Activated CD4-positive, alpha-beta T cell treated with anti-CD3 and anti-CD28 coated beads, Interleukin-2, amount 10 ng/mL, durations not matched to agents 7 days and 5 days (primary cell): ENCODE results near the gene HLA-DQA2. TPM values are rescaled to one million over a fixed set of nuclear protein-coding genes. Genes with fewer than 3 reads are reported as not detected.
"Not testable (repeated sequence)": the region's sequence is repeated elsewhere in the genome, so short reads cannot be mapped to it uniquely, and the experiment has no call there.

Experiments
- CTCF ChIA-PET: fragments of 350-600 bp; sonication (Branson Sonifier 250); formaldehyde crosslinking; loops from one replicate; lab custom pipeline; 2021; ENCODE audit warnings: antibody characterized with exemption; lab: Charles Lee
- POLR2A ChIA-PET: fragments of 350-600 bp; sonication (Branson Sonifier 250); formaldehyde crosslinking; loops from one replicate; lab custom pipeline; 2021; ENCODE audit warnings: antibody characterized with exemption; lab: Charles Lee
- DNase-seq: peaks from one replicate; pipeline ENCODE4 v3.0.0-alpha.2; 2020
- H3K27ac Mint-ChIP-seq: one replicate; pipeline ENCODE4 v1.8.0; 2021; ENCODE audit warnings: mild to moderate bottlenecking, moderate library complexity, mixed read lengths
- H3K27me3 Mint-ChIP-seq: one replicate; pipeline ENCODE4 v1.8.0; 2021; ENCODE audit warnings: mixed read lengths
- H3K36me3 Mint-ChIP-seq: one replicate; pipeline ENCODE4 v1.8.0; 2021; ENCODE audit warnings: low read depth, mixed read lengths
- H3K4me1 Mint-ChIP-seq: one replicate; pipeline ENCODE4 v1.8.0; 2021; ENCODE audit warnings: mixed read lengths
- H3K4me3 Mint-ChIP-seq: one replicate; pipeline ENCODE4 v1.8.0; 2021; ENCODE audit warnings: mild to moderate bottlenecking, moderate library complexity, mixed read lengths
- H3K9me3 Mint-ChIP-seq: one replicate; pipeline ENCODE4 v1.8.0; 2021; ENCODE audit warnings: mixed read lengths
- total RNA-seq, 2 experiments: library from RNA; stranded (reverse); gene quantifications; one replicate each; pipeline ENCODE4 v1.2.3, GENCODE V29; 2021

HLA-DQA2 gene
- total RNA-seq, 2 experiments from 2014 or later = 0.27 to 0.62 TPM

DNA sequence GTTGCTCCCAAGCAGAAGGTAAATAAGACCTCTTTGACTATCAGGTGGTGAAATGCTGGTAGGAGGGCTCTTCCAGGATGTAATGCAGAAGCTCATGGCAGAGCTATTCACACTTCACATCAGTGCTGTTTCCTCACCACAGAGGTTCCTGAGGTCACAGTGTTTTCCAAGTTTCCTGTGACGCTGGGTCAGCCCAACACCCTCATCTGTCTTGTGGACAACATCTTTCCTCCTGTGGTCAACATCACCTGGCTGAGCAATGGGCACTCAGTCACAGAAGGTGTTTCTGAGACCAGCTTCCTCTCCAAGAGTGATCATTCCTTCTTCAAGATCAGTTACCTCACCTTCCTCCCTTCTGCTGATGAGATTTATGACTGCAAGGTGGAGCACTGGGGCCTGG, 4.5 kb downstream of the HLA-DQA2 start:
- H3K4me1 Mint-ChIP-seq, CTCF ChIA-PET, DNase-seq, POLR2A ChIA-PET, H3K27ac Mint-ChIP-seq, H3K4me3 Mint-ChIP-seq, H3K36me3 Mint-ChIP-seq, H3K9me3 Mint-ChIP-seq: not testable (repeated sequence)
- H3K27me3 Mint-ChIP-seq = peaks cover 32% of the 10 kb centered on the region

DNA sequence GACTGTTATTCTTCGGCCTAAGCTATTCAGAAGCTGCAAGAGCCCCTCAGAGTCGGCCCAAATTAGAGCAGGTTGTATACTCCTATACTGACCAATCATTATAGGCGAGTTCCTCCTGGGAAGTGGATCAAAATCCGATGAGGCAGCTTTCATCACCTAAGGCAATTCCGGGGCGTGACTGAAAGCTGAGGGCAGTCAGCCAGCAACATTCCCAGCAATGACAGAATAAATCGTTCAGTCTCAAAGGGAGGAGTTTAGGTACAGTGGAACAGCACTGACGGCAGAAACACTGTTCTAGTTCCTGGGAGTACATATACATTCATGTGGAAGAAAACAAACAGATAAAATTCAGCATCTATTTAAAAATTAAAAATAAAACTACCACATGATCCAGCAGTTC, 11.4 kb downstream of the HLA-DQA2 start:
- H3K9me3 Mint-ChIP-seq = no peaks in the 10 kb centered on the region
- POLR2A ChIA-PET = no interaction called here
- CTCF ChIA-PET = no interaction called here
- H3K36me3 Mint-ChIP-seq = no peaks in the 10 kb centered on the region
- no peak overlapping the region for H3K4me3 Mint-ChIP-seq
- H3K4me1 Mint-ChIP-seq = no peaks in the 10 kb centered on the region
- no peak for DNase-seq
- no peak overlapping the region for H3K27ac Mint-ChIP-seq
- peaks cover 48% of the 10 kb centered on the region for H3K27me3 Mint-ChIP-seq

DNA sequence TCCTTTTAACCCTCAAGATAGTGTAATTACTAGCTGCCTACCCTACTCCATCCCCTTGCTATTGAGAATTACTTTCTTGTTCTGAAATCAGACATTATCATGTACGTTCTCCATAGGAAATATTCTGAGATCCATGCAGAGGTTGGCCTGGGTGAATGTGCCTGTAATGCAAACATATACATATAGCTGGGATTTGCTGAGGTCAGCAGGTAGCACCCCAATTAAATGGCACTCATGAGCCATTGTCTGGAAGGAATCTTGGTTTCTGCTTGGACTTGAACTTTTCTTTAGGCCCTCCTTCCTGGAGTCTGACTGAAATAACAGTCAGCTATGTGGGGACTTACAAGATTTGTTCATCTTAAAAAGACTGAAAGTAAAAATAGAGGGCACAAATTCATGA, 18.5 kb downstream of the HLA-DQA2 start:
- CTCF ChIA-PET = no interaction called here
- Mint-ChIP-seq H3K9me3 (no peaks in the 10 kb centered on the region), H3K27me3 (peaks cover 42% of the 10 kb centered on the region), H3K4me1 (peaks cover 2% of the 10 kb centered on the region), H3K27ac (no peak overlapping the region), H3K4me3 (no peak overlapping the region), H3K36me3 (no peaks in the 10 kb centered on the region)
- POLR2A ChIA-PET = no interaction called here
- DNase-seq = no peak

DNA sequence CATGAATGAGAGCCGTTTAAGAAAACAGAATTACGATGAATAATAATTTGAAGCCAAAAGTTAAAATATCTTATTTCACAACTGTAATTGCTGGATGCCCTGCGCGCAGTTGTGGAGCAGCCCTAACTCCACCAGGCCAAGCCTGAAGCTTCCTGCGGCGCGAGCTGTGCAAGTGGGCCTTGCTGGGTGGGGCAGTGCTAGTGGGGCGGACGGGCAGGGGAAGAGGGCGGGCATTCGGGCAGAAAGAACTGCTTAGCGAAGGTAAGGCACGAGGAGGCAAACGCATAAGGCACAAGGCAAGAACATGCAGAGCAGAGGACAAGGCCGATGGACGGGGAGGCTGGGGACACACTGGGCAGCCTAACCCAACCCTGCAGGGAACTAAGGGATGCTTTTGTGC, 19.9 kb downstream of the HLA-DQA2 start:
- DNase-seq = no peak
- no peak overlapping the region for H3K4me3 Mint-ChIP-seq
- H3K9me3 Mint-ChIP-seq = no peaks in the 10 kb centered on the region
- H3K27me3 Mint-ChIP-seq = peaks cover 37% of the 10 kb centered on the region
- ChIA-PET CTCF (no interaction called here), POLR2A (no interaction called here)
- H3K27ac Mint-ChIP-seq = no peak overlapping the region
- H3K36me3 Mint-ChIP-seq = no peaks in the 10 kb centered on the region
- peaks cover 2% of the 10 kb centered on the region for H3K4me1 Mint-ChIP-seq

DNA sequence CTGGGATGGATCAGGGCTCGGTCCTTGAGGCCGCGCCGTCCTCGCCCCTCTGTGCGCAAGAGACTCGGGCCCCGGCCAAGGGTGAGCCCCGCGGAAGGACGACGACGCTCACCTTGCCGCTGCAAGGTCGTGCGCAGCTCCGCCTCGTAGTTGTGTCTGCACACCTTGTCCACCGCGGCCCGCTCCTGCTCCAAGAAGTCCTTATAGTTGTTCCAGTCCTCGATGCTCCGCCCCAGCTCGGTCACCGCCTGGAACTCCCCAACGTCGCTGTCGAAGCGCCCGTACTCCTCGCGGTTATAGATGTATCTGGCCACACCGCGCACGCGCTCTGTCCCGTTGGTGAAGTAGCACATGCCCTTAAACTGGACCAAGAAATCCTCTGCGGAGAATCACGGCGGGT, 20.4 kb downstream of the HLA-DQA2 start:
- DNase-seq = no peak
- peak overlapping the region; percentile 70 for H3K27ac Mint-ChIP-seq
- H3K4me3 Mint-ChIP-seq = no peak overlapping the region
- ChIA-PET CTCF (no interaction called here), POLR2A (no interaction called here)
- H3K36me3 Mint-ChIP-seq = no peaks in the 10 kb centered on the region
- H3K27me3 Mint-ChIP-seq = peaks cover 37% of the 10 kb centered on the region
- H3K9me3 Mint-ChIP-seq = no peaks in the 10 kb centered on the region
- peaks cover 2% of the 10 kb centered on the region for H3K4me1 Mint-ChIP-seq

DNA sequence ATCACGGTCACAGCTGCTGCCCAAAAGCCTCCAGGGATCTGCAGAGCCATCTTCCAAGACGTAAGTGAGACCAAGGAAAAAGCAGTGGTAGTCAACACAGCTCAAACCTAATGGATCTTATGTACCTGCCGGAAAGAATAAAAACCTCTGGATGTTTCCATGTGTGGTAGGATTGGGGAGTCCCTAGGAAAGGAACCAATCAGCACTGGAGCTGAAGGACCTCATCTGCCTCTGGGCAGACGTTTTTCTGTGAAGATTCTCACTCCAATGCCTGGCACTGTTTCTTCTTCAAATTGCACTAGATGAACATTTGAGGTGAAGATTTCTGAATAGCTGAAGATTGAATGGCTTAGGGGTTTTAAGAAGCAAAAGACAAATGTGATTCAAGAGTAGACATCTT, 22.2 kb downstream of the HLA-DQA2 start, which contains the start of gene HLA-DQB2:
Gene HLA-DQB2 (minus strand): TSS at position 112 of the 400 bp plus-strand sequence. CDS start 62 bp downstream, at position 50.
- ChIA-PET POLR2A (no interaction called here), CTCF (no interaction called here)
- H3K27ac Mint-ChIP-seq = no peak within 1 kb of the TSS
- DNase-seq = no peak
- H3K36me3 Mint-ChIP-seq = no peaks in the 10 kb centered on the region
- peaks cover 2% of the 10 kb centered on the region for H3K4me1 Mint-ChIP-seq
- no peak within 1 kb of the TSS for H3K4me3 Mint-ChIP-seq
- peaks cover 50% of the 10 kb centered on the region for H3K27me3 Mint-ChIP-seq
- H3K9me3 Mint-ChIP-seq = no peaks in the 10 kb centered on the region

DNA sequence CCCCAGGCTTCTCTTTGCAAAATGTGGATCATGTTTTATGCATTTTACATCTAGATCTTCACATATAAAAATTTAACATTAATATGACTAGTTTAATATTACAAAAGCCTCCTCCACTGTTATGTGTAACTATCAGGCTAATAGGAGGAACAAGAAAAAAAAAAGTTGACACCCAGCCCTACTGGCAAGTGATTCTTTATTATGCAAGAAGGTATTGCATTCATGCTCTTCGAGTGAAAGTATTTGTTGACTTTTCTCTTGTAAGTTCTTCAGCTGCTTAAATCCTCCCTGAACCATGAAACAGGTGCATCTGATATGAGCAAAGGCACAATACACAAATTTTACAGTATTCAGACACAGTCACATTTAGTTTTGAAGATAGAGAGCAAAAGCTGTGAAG, 22.9 kb downstream of the HLA-DQA2 start:
- H3K9me3 Mint-ChIP-seq = no peaks in the 10 kb centered on the region
- CTCF ChIA-PET = no interaction called here
- POLR2A ChIA-PET = no interaction called here
- H3K36me3 Mint-ChIP-seq = no peaks in the 10 kb centered on the region
- DNase-seq = no peak
- H3K4me3 Mint-ChIP-seq = no peak overlapping the region
- peaks cover 2% of the 10 kb centered on the region for H3K4me1 Mint-ChIP-seq
- H3K27ac Mint-ChIP-seq = no peak overlapping the region
- H3K27me3 Mint-ChIP-seq = peaks cover 56% of the 10 kb centered on the region

DNA sequence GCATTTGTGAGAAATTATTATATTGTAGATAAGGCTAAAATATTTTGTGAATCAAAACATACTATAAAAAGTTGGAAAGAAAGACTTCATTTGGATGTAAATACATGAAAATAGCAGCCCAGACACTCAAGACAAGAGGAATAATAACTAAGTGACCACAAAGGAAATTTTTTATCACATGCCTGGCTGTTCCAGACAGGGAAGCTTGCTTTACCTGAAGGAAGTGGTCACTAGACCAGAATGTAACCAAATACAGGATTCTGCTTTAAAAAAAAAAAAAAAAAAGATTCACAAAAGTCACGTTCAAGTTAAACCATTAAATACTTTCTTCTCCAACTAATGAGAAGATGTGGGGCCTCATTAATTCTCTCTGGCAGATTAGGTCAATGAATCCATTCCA, 31.5 kb downstream of the HLA-DQA2 start:
- ChIA-PET CTCF (no interaction called here), POLR2A (no interaction called here)
- no peak for DNase-seq
- Mint-ChIP-seq H3K27ac (no peak overlapping the region), H3K4me1 (peaks cover 2% of the 10 kb centered on the region), H3K36me3 (no peaks in the 10 kb centered on the region), H3K9me3 (no peaks in the 10 kb centered on the region), H3K27me3 (peaks cover 63% of the 10 kb centered on the region), H3K4me3 (no peak overlapping the region)

DNA sequence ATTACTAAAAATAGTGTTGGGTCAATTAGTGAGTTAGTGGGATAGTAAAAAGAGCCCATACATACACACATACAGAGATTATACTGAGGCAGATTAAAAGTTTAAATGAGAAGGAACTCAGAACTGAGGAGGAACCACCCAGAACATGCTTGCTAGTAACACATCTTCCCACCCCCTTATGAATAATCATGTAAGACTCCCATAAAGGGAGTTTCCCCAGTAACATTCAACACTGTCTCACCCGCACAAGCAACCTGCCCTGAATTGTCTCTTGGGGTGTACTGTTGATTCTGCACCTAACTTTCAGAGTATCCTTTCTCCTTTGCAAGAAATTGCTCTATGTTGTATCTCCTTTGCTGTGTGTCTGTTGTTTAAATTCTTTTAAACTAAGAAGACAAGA, 33.2 kb downstream of the HLA-DQA2 start:
- Mint-ChIP-seq H3K4me3 (no peak overlapping the region), H3K9me3 (no peaks in the 10 kb centered on the region), H3K27ac (no peak overlapping the region), H3K27me3 (peaks cover 48% of the 10 kb centered on the region), H3K4me1 (peaks cover 2% of the 10 kb centered on the region), H3K36me3 (no peaks in the 10 kb centered on the region)
- ChIA-PET POLR2A (no interaction called here), CTCF (no interaction called here)
- DNase-seq = no peak

DNA sequence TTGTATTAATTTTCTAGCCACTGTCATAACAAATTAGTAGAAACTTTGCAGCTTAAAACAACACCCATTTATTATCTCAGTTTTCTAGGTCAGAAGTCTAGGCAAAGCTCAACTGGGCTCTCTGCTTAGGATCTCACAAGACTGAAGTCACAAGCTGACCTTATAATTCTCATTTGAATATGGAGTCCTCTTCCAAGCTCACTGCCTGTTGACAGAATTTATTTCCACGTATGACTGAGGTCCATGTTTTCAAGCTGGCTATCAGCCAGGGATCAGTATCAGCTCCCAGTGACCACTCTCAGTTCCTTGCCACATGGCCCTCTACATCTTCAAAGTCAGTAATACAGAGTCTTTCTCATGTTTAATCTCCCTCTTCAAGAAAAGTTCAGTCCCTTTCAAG, 33.9 kb downstream of the HLA-DQA2 start:
- Mint-ChIP-seq H3K9me3 (no peaks in the 10 kb centered on the region), H3K27ac (no peak overlapping the region), H3K27me3 (peaks cover 48% of the 10 kb centered on the region), H3K4me1 (peaks cover 2% of the 10 kb centered on the region), H3K4me3 (no peak overlapping the region), H3K36me3 (no peaks in the 10 kb centered on the region)
- ChIA-PET CTCF (no interaction called here), POLR2A (no interaction called here)
- DNase-seq = no peak

DNA sequence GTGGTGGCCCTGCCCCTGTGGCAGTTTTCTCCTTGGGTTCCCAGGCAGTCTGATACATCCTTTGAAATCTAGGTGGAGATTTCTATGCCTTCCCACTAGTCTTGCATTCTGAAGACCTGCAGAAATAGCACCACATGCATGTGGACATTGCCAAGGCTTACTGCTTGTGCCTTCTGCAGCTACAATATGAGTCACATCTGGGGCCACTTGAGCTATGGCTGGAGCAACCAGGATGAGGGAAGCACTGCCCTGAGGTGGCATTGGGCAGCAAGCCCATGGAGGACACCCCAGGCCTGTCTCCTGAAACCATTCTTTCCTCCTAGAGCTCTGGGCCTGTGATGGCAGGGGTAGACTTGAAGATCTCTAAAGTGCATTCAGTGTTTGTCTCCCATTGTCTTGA, 37.8 kb downstream of the HLA-DQA2 start:
- Mint-ChIP-seq H3K36me3 (no peaks in the 10 kb centered on the region), H3K27ac (no peak overlapping the region), H3K9me3 (no peaks in the 10 kb centered on the region), H3K27me3 (peaks cover 39% of the 10 kb centered on the region), H3K4me1 (no peaks in the 10 kb centered on the region), H3K4me3 (no peak overlapping the region)
- no peak for DNase-seq
- CTCF ChIA-PET = no interaction called here
- POLR2A ChIA-PET = no interaction called here

DNA sequence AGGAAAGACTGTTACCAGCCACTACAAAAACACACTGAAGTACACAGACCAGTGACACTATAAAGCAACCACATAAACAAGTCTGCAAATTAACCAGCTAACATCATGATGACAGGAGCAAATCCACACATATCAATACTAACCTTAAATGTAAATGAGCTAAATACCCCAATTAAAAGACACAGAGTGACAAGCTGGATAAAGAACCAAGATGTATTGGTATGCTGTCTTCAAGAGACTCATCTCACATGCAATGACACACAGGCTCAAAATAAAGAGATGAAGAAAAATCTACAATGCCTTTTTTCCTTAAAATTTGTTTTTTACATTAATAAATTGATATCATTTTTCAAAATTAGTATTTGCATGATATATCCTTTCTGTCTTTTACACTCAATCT, 41.7 kb downstream of the HLA-DQA2 start:
- not testable (repeated sequence) for H3K27ac Mint-ChIP-seq, H3K36me3 Mint-ChIP-seq, H3K9me3 Mint-ChIP-seq, DNase-seq, H3K4me3 Mint-ChIP-seq, H3K4me1 Mint-ChIP-seq
- H3K27me3 Mint-ChIP-seq = peaks cover 45% of the 10 kb centered on the region
- ChIA-PET POLR2A (interaction anchor here (0.7 kb wide), 1 partner anchor 85 kb away, joined by 3 read pairs; no protein-coding TSS in a partner anchor), CTCF (interaction anchor here (1.1 kb wide), 1 partner anchor 12 kb away, joined by 4 read pairs; no protein-coding TSS in a partner anchor)

DNA sequence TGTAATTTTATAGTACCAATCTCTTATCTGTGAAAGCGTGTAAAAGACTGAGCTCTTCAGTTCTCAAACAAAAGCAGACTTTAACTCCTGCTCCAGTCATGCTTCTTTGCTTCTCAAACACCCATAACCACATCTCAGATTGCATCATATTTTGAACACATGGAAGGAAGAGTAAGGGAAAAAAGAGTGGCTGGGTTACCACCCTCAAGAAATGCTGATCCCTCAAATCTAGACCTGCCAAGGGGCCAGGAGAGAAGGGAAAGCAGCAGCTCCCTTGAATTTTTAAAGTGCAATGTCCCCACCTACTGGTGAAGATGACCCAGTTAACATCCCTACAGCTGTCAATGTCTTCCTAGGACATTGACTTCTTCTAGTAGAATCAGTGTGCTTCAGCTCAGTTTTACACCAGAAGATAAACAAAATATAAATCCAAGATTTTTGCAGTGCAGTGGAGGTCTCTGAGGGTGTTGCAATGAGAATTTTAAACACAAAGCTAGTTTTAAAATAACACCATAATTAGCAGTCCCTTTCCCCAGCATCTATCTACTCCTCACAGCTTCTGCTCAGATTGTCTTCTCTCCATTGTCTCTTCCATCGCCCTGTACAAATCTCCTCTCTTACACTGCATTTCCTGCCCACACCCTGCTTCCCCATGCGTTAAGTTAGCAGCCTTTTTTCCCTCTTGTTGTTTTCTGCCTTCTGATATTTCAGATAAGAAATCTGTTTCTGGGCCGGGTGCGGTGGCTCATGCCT, 44.8 kb downstream of the HLA-DQA2 start:
- no peaks in the 10 kb centered on the region for H3K36me3 Mint-ChIP-seq
- no peaks in the 10 kb centered on the region for H3K9me3 Mint-ChIP-seq
- peaks cover 49% of the 10 kb centered on the region for H3K27me3 Mint-ChIP-seq
- ChIA-PET CTCF (interaction anchor here (0.5 to 1.4 kb wide), 14 partner anchors 9 to 469 kb away, joined by 3 to 5 read pairs (median 3); no protein-coding TSS in a partner anchor), POLR2A (no interaction called here)
- H3K4me1 Mint-ChIP-seq = no peaks in the 10 kb centered on the region
- no peak overlapping the region for H3K27ac Mint-ChIP-seq
- H3K4me3 Mint-ChIP-seq = no peak overlapping the region
- DNase-seq = peak; percentile 53

DNA sequence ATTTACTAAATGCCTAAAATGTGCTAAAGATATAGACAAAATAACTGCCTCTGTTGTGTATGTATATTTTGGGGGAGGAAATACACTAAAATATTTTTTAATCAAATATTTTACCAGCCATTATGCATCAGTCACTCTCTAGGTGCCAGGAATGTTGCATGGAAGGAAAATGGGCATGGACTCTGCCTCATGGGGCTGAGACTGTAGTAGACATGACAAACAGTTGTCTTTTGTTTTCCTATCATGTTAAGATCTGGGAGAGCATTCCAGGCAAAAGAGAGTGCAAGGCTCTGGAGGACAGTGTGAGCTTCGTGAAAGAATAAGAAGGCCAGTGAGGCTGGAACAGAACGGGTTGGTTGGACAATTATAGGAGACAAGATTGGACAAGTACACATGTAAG, 49.1 kb downstream of the HLA-DQA2 start:
- H3K36me3 Mint-ChIP-seq = no peaks in the 10 kb centered on the region
- peaks cover 67% of the 10 kb centered on the region for H3K27me3 Mint-ChIP-seq
- no peak overlapping the region for H3K4me3 Mint-ChIP-seq
- no peak overlapping the region for H3K27ac Mint-ChIP-seq
- no peak for DNase-seq
- ChIA-PET POLR2A (no interaction called here), CTCF (no interaction called here)
- peaks cover 17% of the 10 kb centered on the region for H3K4me1 Mint-ChIP-seq
- no peaks in the 10 kb centered on the region for H3K9me3 Mint-ChIP-seq
